OCI-M2 (cell line): ENCODE results near the gene TRAF2.
"Not testable (repeated sequence)": the region's sequence is repeated elsewhere in the genome, so short reads cannot be mapped to it uniquely, and the experiment has no call there.

Source experiments
- DNase-seq: peaks from one replicate; lab custom pipeline; 2025; ENCODE audit not compliant: unreplicated experiment; lab: John Stamatoyannopoulos, UW

The TRAF2 gene

DNA sequence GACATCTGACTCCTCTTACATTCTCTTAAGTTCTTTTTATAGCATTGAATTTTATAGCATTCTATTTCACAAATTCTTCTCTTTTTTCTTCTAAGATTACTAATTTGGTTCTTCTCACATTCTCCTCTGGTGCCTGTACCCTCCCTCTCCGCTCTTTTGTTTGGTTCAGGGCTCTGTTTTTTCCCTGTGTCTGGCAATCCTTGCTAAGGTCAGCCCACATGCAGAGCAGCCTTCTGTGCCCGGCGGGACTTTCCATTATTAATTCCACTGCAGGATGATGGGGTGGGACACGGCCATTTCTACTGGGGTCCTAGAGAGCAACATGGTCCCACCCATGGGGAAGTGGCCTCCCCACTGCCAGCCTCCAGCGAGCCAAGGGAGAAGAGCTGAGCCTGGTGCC lies 9.8 kb upstream of the TRAF2 start:
- no peak for DNase-seq

DNA sequence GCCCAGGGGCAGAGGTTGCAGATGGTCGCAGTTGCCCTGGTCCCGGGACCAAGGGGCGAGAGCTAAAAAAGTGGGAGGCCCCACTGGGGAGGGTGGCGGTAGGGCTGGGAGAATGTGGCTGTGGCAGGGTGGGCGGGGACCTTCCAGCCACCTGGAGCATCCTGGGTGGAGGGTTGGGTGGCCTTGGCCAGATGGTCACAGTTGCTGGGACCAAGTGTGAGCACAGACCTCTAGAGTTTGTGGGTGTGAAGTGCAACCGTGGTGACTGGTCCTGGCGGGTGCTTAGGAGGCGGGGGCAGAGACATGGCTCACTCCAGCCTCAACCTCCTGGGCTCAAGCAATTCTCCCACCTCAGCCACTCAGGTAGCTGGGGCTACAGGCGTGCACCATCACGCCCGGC lies 5.7 kb upstream of the TRAF2 start:
- no peak for DNase-seq

DNA sequence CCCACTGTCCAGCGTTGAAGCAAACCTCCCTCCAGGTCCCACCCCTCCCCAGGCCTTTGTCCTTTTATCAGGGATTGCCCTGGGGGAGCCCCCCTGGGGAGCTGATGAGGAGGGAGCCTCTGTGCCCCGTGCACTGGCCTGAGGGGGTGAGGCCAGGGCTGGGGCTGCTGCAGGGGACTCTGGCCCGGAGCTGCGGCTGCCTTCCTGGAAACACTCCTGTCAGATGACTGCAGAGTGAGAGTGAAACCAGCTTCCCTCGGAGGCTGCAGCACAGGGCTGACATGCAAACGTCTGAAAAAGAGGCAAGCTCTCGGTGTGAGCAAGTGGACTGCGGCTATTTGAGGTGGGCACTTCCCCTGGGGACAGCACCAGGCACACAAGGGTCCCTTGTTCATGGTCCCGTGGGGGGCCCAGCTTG lies 4.6 kb upstream of the TRAF2 start:
- DNase-seq, result no peak

DNA sequence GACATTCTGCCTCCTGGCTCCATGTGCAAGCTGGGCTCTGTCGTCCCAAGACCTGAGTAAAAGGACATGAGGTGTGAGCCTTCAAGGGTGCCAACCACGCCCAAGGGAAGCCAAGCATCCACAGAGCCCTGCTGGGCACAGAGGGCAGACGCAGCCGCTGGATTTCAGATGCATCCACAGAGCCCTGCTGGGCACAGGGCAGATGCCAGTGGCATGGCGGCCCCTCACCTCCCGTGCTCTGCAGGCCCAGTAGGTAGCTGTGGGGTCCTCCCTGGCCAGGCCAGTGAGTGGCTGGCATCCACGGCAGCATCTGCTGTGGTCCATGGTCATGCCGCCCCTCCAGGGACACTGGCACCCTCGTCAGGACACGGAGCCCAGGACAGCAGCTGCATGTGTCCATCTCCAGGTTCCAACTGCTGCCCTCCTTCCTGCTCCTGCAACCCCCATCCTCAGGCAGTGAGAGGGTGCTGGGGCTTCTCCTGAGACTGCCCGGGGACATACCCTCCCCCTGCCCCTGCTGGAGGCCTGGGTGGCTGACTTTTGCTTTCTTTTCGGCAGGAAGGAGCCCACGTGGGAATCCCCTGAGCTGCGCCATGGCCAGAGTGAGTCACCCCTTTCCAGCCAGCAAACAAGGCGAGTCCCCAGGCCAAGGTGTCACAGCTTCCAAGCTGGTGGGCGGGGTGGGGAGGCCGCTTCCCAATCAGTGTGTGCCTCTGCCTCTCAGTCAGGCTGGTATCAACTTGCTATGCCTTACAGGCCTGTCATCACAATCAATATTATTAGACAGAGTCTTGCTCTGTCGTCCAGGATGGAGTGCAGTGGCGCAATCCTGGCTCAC lies 4.0 kb upstream of the TRAF2 start:
- DNase-seq, result no peak

DNA sequence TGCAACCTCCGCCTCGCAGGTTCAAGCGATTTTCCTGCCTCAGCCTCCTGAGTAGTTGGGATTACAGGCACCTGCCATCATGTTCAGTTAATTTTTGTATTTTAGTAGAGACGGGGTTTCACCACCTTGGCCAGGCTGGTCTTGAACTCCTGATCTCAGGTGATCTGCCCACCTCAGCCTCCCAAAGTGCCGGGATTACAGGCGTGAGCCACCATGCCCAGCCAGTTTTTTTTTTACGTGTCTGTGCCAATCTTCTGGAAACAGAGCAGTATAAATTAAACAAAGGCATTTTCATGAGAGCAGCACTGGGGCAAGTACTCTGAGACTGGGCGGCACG lies 3.4 kb upstream of the TRAF2 start:
- DNase-seq, result not testable (repeated sequence)

DNA sequence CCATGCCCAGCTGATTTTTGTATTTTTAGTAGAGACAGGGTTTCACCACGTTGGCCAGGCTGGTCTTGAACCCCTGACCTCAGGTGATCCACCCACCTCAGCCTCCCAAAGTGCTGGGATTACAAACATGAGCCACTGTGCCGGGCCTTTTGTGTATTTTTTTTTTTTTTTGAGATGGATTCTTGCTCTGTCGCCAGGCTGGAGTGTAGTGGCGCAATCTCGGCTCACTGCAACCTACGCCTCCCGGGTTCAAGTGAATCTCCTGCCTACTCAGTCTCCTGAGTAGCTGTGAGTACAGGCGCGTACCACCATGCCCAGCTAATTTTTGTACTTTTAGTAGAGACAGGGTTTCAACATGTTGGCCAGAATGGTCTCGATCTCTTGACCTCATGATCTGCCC lies 2.6 kb upstream of the TRAF2 start:
- DNase-seq, result not testable (repeated sequence)

DNA sequence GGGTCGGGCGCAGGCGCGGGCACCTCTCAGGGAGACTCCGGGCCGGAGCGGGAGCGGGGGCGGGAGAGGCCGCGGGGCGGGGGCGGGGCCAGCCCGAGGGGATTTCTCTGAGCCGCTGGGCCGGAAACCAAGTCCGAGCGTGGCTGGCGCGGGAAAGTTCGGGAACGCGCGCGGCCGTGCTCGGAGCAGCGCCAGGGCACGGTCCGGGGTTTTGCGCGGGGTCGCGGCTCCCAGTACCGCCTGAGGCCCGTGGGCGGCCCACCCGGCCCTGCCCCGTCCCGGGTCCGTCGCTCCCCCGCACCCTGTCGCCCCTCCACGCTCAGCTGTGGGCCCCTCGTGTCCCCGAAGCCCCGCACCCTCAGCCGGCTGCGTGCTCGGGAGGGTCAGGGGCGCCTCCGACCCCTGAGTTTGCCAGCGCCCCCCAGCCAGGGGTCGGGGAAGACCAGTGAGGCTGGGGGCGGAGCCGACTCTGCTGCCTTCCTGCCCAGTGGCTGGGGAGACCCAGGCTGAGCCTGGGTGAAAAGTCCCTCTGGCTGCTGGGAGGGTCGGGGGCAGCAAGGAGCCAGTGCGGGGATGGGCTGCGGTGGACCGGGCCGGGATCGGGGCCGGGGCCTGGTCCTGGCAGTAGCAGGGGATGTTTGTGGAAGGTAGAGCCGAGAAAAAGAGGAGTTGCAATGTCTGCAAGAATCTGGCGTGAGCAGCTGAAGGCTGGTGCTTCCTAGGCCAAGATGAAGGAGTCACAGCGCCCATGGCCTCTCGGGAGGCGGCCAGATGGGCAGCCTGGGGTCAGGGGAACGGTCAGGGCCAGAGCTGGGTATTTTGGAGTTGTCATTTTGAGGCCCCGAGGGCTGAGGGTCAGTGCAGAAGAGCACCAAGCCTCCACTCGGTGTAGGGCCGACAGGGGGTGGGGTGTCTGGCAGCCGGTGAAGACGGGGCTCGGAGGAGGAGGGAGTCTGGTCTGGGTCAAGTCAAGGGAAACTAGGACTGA lies 588 bp downstream of the TRAF2 start:
- DNase-seq, result no peak

DNA sequence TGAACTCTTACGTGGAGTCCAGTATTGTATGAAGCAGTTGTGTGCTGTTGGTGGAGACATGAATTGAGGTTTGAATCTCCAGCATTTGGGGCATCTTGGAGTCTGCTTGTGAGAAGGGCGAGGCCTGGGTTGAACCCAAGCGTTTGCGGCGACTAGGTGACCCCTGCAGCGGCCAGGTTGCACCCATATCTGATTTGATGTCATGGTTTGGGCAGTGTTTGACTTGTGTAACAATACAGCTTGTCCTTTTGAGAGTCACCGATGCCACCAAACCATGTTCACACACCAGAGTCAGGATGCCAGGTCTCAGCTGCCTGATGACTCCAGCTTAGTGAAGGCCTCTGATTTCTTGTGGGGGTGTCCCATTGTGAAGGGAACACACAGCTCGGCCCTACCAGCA lies 2.1 kb downstream of the TRAF2 start:
- DNase-seq, result no peak

DNA sequence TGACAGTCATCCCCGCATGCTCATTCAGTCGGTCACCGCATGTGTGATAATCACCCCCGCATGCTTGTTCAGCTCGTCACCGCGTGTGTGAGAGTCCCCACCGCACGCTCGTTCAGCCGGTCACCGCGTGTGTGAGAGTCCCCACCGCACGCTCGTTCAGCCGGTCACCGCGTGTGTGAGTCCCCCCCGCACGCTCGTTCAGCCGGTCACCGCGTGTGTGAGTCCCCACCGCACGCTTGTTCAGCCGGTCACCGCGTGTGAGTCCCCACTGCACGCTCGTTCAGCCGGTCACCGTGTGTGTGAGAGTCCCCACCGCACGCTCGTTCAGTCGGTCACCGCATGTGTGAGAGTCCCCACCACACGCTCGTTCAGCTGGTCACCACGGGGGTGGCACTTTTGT lies 3.5 kb downstream of the TRAF2 start:
- DNase-seq, result no peak

DNA sequence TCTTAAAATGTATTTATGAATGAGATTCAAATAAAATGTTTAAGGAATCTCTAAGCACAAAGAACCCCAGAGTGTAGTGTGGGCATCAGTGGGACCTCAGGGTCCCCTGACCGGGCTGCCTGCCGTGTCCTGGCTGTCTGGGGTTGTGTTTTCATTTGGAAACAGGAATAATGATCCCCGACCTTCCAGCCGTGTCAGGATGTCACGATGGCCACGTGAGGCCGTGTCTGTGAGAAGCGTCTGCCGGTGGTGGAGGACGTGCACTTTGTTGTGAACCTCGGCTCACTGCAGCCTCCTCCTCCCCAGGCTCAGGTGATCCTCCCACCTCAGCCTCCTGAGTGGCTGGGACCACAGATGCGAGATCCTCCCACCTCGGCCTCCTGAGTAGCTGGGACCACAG lies 4.3 kb downstream of the TRAF2 start:
- no peak for DNase-seq

DNA sequence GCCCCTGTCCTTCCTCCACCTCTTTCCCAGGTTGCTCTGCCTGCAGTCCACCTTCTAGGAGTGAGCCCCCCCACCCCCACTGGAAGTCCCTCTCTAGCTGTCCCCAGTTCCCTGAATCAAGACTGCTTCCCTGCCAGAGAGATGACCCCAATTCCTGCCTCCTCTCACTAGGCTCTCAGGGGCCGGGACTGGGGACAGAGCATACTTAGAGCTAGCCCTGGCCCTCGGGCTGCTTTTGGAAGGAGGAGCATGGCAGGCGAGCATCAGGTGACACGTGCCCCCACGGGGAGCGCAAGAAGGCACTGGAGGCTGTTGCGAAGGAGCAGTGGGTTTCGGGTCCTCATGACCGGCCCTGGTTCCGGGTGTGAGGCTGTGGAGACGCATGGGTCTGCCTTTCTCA lies 9.7 kb downstream of the TRAF2 start:
- no peak for DNase-seq

DNA sequence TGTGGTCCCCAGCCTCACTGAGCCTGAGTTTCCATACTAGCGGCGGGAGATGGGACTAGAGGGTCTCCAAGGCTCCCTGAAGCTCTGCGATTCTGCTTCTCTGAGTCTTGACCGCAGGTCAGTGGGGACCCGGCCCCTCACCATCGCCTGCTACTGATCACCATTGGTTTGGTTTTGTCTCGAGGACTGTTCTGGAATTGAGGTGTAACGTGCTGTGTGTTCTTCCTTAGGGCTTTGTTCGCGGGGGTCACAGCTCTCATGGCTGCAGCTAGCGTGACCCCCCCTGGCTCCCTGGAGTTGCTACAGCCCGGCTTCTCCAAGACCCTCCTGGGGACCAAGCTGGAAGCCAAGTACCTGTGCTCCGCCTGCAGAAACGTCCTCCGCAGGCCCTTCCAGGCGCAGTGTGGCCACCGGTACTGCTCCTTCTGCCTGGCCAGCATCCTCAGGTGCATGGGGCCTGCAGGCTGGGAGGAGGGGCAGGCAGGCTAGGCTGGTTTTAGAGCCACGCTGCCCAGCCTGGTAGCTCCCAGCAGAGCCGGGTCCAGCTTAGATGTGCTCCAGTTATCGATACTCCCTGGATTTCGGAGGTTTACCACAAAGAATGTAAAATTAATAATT lies 12.3 kb downstream of the TRAF2 start:
- no peak for DNase-seq

DNA sequence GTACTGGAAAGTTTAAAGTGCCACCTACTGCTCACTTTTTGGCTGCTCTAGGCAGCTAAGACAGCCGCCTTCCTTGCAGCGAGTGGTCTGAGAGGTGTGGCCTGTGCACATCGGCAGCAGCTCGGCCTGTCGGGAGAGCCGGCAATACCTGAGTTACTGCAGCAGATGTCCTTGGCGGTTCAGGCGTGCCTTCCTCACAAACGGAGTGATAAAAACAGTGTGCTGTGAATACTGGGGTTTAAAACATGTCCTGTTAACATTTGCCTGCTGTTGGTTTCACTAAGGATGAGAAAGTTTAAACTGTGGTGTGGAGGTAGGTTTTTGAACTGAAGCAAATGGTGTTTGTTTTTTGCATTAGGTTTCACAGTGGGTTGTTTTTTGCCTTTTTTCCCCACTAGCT lies 12.9 kb downstream of the TRAF2 start:
- DNase-seq, result no peak

DNA sequence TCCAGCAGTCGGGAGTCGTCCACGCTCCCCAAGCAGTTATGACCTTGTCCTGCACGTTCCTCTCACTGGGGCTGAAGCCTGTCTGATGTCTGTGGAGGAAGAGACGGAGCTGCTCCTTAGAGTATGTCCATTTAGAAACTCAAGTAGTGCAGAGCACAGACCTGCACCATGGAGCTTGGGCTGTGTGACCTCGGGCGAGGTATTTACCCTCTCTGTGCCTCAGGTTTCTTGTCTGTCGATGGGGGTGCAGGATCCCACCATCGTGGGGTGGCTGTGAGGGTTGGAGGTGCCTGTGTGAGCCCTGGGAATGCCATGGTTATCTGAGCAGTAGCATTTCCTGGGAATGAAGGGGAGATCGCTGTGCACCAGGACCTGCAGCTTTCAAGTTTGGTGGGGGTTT lies 14.2 kb downstream of the TRAF2 start:
- no peak for DNase-seq

DNA sequence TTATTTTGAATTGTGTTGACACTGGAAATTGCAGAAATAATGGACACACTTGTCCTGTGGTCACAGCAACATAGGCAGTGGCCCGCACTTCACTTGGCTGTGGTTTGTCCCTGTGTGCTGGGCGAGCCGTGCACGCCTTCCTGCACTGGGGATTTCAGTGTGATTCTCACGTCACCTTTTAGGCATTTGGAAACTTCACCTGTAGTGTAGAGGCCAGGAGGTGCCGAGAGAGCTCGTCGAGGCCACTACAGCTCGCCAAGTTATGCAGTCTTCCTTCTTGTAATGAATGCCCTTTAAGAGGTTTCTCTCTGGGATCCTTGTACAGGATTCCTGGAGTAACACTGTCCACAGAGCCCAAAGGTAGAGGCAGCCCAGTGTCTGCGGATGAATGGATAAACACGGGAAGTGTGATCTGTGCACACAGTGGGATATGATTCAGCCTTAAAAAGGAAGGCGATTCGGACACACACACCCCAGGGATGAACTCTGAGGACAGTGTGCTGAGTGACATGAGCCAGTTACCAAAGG lies 14.7 kb downstream of the TRAF2 start:
- DNase-seq, result no peak

DNA sequence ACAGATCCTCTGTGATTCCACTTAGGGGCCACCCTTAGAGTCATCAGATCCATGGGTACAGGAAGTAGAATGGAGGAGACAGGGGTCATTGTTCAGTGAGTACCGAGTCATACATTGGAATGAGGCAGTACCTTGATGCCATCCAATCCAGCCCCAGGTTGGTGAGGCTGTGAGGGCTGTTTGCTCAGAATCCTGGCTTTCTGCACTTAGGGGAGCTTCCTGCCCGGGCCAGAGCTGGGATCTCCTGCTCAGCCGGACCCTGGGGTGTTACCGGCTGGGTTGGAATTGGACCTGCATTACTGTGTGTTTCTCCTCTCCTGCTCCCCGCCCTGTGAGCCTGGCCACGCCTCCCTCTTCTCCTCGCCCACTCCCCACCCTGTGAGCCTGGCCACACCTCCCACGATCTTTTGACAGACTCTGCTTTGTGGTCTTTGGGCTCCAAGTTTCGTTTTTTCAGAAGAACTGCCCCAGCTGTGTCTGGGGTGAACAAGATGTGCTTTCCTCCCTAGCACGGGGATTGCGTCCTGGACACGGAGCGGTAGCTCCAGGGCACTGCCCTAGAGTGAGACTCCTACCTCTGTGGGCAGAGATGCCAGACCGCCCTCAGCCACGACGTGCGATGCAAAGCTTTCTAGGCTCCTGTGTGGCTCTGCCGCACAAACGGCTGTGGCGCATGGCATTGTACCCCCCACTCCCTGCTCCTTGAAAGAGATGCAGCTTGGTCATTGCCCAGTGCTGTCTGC lies 15.4 kb downstream of the TRAF2 start:
- DNase-seq, result no peak

DNA sequence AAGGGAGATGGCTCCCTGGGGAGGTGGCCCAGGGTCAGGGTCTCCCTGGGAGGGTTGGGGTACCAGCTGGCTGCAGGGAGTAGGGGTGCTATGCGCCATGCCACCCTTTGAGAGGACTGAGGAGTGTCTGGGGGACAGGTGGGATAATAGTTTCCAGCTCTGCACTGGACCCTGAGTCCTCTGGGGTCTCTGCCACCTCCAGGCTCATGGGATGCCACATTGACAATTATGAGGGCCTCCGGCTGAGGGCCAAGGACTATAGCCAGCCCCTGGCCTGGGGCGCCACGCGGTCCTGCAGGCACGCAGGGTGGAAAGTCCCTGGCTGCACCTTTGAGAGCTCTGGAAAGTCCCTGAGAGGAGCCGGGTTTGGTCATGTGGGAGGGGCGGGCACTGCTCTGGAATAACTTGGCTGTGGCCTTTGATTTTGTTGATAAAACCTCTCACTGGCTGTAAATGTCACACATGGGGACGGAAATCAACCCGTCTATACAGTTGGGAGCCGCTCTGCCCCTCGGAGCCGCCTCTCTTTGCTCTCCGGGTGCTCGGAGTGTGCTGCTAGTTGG lies 16.0 kb downstream of the TRAF2 start:
- DNase-seq, result no peak

DNA sequence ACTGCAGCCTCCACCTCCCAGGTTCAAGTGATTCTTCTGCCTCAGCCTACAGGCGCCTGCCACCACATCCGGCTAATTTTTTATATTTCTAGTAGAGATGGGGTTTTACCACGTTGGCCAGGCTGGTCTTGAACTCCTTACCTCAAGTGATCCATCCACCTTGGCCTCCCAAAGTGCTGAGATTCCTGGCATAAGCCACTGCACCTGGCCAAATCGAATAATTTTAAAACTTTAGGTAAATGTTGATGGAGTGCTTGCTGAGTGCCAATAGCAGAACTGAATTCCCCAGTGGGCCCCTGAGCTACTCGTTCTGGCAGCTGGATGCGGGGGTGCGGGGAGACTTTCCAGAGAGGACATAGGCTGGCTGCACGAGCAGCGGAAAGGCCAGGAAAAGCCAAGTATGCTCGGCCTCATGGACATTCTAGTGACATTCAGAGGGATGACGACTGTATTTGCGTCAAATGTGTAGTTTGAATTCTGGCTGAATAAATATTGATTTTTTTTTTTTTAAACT lies 16.8 kb downstream of the TRAF2 start:
- no peak for DNase-seq

DNA sequence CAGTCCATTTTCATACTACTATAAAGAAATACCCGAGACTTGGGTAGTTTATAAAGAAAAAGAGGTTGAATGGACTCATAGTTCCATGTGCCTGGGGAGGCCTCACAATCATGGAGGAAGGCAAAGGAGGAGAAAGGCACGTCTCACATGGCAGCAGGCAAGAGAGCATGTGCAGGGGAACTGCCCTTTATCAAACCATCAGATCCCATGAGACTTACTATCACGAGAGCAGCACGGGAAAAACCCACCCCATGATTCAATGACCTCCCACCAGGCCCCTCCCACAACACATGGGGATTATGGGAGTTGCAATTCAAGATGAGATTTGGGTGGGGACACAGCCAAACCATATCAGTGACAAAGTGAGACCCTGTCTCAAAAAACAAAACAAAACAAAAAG lies 19.9 kb downstream of the TRAF2 start:
- DNase-seq, result no peak
